IMR-90 (cell line): ENCODE results near the gene UBAP2L. TPM values are rescaled to one million over a fixed set of nuclear protein-coding genes. Genes with fewer than 3 reads are reported as not detected.

Experiments
- ATAC-seq: fragments of 200-7000 bp; cut with Tn5 transposase; 2 replicates; pipeline ENCODE4 v1.9.1; 2020; ENCODE audit warnings: low read depth, mild to moderate bottlenecking, moderate library complexity
- BruUV-seq: library from RNA; stranded (reverse); fragments of 400-500 nt; replicated peaks from 2 replicates; lab custom pipeline; 2021; lab: Mats Ljungman, UMichigan
- CTCF ChIA-PET: fragments of 300-600 bp; formaldehyde crosslinking; extraction: SDS; loops from one replicate; lab custom pipeline; 2021; ENCODE audit warnings: antibody characterized with exemption; lab: Yijun Ruan, JAX
- POLR2A ChIA-PET: fragments of 300-600 bp; sonication (Branson Sonifier 250); formaldehyde crosslinking; loops from one replicate; lab custom pipeline; 2022; ENCODE audit warnings: antibody characterized with exemption; ENCODE audit not compliant: unreplicated experiment; lab: Charles Lee
- DNase-seq: peaks from one replicate; pipeline ENCODE4 v3.0.0; 2013
- H2AFZ ChIP-seq: replicated peaks from 2 replicates; pipeline ENCODE3; 2013; ENCODE audit warnings: low read length, mild to moderate bottlenecking; ENCODE audit not compliant: poor library complexity
- H2AK5ac ChIP-seq: 2 replicates; pipeline ENCODE4 v1.6.1; 2013; ENCODE audit warnings: low read depth, low read length, inconsistent platforms
- H2AK9ac ChIP-seq: replicated peaks from 2 replicates; pipeline ENCODE3; 2013; ENCODE audit warnings: mild to moderate bottlenecking, low read depth, low read length, moderate library complexity; ENCODE audit not compliant: poor library complexity
- H2BK120ac ChIP-seq: 2 replicates; pipeline ENCODE4 v1.6.1; 2013; ENCODE audit warnings: low read depth, low read length, inconsistent platforms
- H2BK15ac ChIP-seq: 3 replicates; pipeline ENCODE4 v1.6.1; 2013; ENCODE audit warnings: low read depth, low read length, inconsistent platforms
- H2BK20ac ChIP-seq: 2 replicates; pipeline ENCODE4 v1.6.1; 2013; ENCODE audit warnings: low read depth, mild to moderate bottlenecking, inconsistent platforms, low read length, moderate library complexity
- H2BK5ac ChIP-seq: 2 replicates; pipeline ENCODE4 v1.6.1; 2013; ENCODE audit warnings: mild to moderate bottlenecking, low read depth, low read length, inconsistent platforms; ENCODE audit not compliant: poor library complexity, severe bottlenecking
- H3K14ac ChIP-seq: replicated peaks from 2 replicates; pipeline ENCODE4 v1.6.1; 2013; ENCODE audit warnings: low read depth, low read length, inconsistent platforms
- H3K18ac ChIP-seq: 2 replicates; pipeline ENCODE4 v1.6.1; 2013; ENCODE audit warnings: low read depth, low read length, control low read depth
- H3K23ac ChIP-seq: 2 replicates; pipeline ENCODE4 v1.6.1; 2013; ENCODE audit warnings: low read depth, low read length, inconsistent platforms
- H3K27ac ChIP-seq: 2 replicates; pipeline ENCODE4 v1.5.1; 2013; ENCODE audit warnings: mild to moderate bottlenecking, control low read depth, low read length; ENCODE audit not compliant: insufficient read depth
- H3K27me3 ChIP-seq: 2 replicates; pipeline ENCODE4 v1.6.1; 2013; ENCODE audit warnings: low read length; ENCODE audit not compliant: control insufficient read depth, insufficient read depth
- H3K36me3 ChIP-seq: 2 replicates; pipeline ENCODE4 v1.6.1; 2013; ENCODE audit warnings: low read length, mixed read lengths; ENCODE audit not compliant: control insufficient read depth, insufficient read depth
- H3K4ac ChIP-seq: 2 replicates; pipeline ENCODE4 v1.6.1; 2013; ENCODE audit warnings: low read depth, low read length, inconsistent platforms
- H3K4me1 ChIP-seq: 2 replicates; pipeline ENCODE4 v1.6.1; 2013; ENCODE audit warnings: low read length, mixed read lengths; ENCODE audit not compliant: control insufficient read depth, insufficient read depth
- H3K4me2 ChIP-seq: 2 replicates; pipeline ENCODE4 v1.6.1; 2013; ENCODE audit warnings: low read depth, mild to moderate bottlenecking, control low read depth, low read length, moderate library complexity
- H3K4me3 ChIP-seq: 2 replicates; pipeline ENCODE4 v1.5.1; 2013; ENCODE audit warnings: low read depth, mild to moderate bottlenecking, control low read depth, low read length, moderate library complexity; ENCODE audit not compliant: insufficient read depth
- H3K56ac ChIP-seq: 2 replicates; pipeline ENCODE4 v1.6.1; 2013; ENCODE audit warnings: low read length, inconsistent platforms; ENCODE audit not compliant: insufficient read depth; ENCODE audit errors: extremely low read depth
- H3K79me1 ChIP-seq, 2 experiments: 2 replicates each; pipeline ENCODE4 v1.6.1; 2013; ENCODE audit warnings: low read length in 2 of 2, inconsistent platforms in 1 of 2, low read depth in 1 of 2
- H3K9ac ChIP-seq: 2 replicates; pipeline ENCODE4 v1.6.1; 2013; ENCODE audit warnings: low read depth, low read length, control low read depth
- H3K9me1 ChIP-seq: 2 replicates; pipeline ENCODE4 v1.6.1; 2013; ENCODE audit warnings: low read length, inconsistent platforms; ENCODE audit not compliant: insufficient read depth
- H3K9me3 ChIP-seq: 2 replicates; pipeline ENCODE4 v1.6.1; 2013; ENCODE audit warnings: low read length; ENCODE audit not compliant: control insufficient read depth, insufficient read depth
- H4K20me1 ChIP-seq: 2 replicates; pipeline ENCODE4 v1.6.1; 2013; ENCODE audit warnings: low read length, inconsistent platforms; ENCODE audit not compliant: insufficient read depth
- H4K5ac ChIP-seq: 2 replicates; pipeline ENCODE4 v1.6.1; 2013; ENCODE audit warnings: mild to moderate bottlenecking, low read depth, low read length, control low read depth
- H4K8ac ChIP-seq, 2 experiments: 2 replicates each; pipeline ENCODE4 v1.6.1; 2013; ENCODE audit warnings: low read depth in 2 of 2, low read length in 2 of 2, control low read depth in 1 of 2, inconsistent platforms in 1 of 2
- H4K91ac ChIP-seq: 2 replicates; pipeline ENCODE4 v1.6.1; 2013; ENCODE audit warnings: low read depth, low read length, inconsistent platforms; ENCODE audit not compliant: insufficient read depth
- CEBPB ChIP-seq: IDR thresholded peaks from 2 replicates; pipeline ENCODE4 v1.6.1; 2012; ENCODE audit warnings: low read depth, low read length, improper control_type of control experiment
- CHD1 ChIP-seq: IDR thresholded peaks from 2 replicates; pipeline ENCODE4 v1.6.1; 2012; ENCODE audit warnings: low read depth, low read length, improper control_type of control experiment
- MAZ ChIP-seq: IDR thresholded peaks from 2 replicates; pipeline ENCODE4 v1.6.1; 2012; ENCODE audit warnings: low read depth, mild to moderate bottlenecking, low read length, improper control_type of control experiment, moderate library complexity, borderline replicate concordance
- MXI1 ChIP-seq: IDR thresholded peaks from 2 replicates; pipeline ENCODE4 v1.6.1; 2012; ENCODE audit warnings: low read depth, mild to moderate bottlenecking, low read length, moderate library complexity, borderline replicate concordance
- NFE2L2 ChIP-seq: fragments of 150-350 bp; IDR thresholded peaks from 2 replicates; pipeline ENCODE4 v1.6.1; 2016; ENCODE audit warnings: low read depth, mild to moderate bottlenecking, low read length
- POLR2A ChIP-seq: IDR thresholded peaks from 2 replicates; pipeline ENCODE4 v1.6.1; 2012; ENCODE audit warnings: mild to moderate bottlenecking, low read depth, low read length
- RCOR1 ChIP-seq: IDR thresholded peaks from 2 replicates; pipeline ENCODE4 v1.6.1; 2012; ENCODE audit warnings: mild to moderate bottlenecking, low read length, improper control_type of control experiment; ENCODE audit not compliant: insufficient replicate concordance
- SMC3 ChIP-seq: fragments of 150-350 bp; IDR thresholded peaks from 2 replicates; pipeline ENCODE4 v1.6.1; 2016; ENCODE audit warnings: low read depth, mild to moderate bottlenecking, antibody characterized with exemption, low read length, moderate library complexity
- WGBS, 2 experiments: methylation state at CpG; one replicate each; pipeline versions ENCODE4 v1.1.5 to v1.1.7; 2013; ENCODE audit warnings: missing lambda C conversion rate in 2 of 2; ENCODE audit not compliant: insufficient read length in 1 of 2; ENCODE audit errors: extremely low coverage in 2 of 2; 5-methylcytosine and 5-hydroxymethylcytosine counted together
- dilution Hi-C: fragments of 300-500 bp; cut with HindIII; formaldehyde crosslinking; loops from one replicate; pipeline ENCODE4 v1.14.3; 2018; ENCODE audit warnings: low sequenced_read_pairs; ENCODE audit not compliant: unreplicated experiment
- in situ Hi-C: fragments of 300-500 bp; cut with MboI; formaldehyde crosslinking; loops from 3 replicates; pipeline ENCODE4 v1.14.3; 2019; ENCODE audit warnings: low sequenced_read_pairs, inconsistent platforms, mixed read lengths
- intact Hi-C: fragments of 100-400 bp; cut with micrococcal nuclease; formaldehyde crosslinking; loops from 2 replicates; pipeline ENCODE4 v1.10.0; 2022
- polyA plus RNA-seq, 3 experiments: library from polyadenylated mRNA; depleted of rRNA; stranded (reverse); fragments of >200 nt; gene quantifications; 2 replicates each; pipeline ENCODE4 v1.2.3, GENCODE V29; 2012; ENCODE audit warnings: low replicate concordance in 1 of 3
- total RNA-seq: library from RNA; depleted of rRNA; stranded (reverse); fragments of >200 nt; gene quantifications from 2 replicates; pipeline ENCODE4 v1.2.3, GENCODE V29; 2012
- TF ChIP-seq, protein P1 (sequence below): conservative IDR thresholded peaks from 2 replicates; pipeline ENCODE4 v1.5.1; 2012; ENCODE audit warnings: mild to moderate bottlenecking, low read depth, low read length, improper control_type of control experiment

Gene UBAP2L
- total and polyA plus RNA-seq, 2 of the 4 experiments (the other 2 are of a cell fraction) = 57.5 to 149 TPM

DNA sequence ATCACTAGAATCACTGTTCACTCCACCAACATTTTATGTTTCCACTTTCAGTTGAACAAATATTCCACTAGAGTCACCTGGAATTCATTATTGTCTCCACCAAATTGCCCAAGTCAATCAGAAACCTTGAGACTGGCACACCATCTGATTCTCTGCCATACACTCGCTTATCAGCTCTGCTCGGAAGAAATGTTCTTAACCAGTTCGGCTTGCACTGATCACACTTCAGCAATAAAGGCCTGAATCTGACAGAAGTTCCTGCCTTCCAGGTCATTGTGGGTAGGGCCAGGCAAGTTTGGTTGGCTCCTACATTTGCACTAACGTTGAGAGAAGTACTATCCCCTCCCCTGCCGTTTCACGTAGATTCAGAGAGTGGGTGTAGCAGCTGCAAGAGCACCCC, 38.8 kb upstream of the UBAP2L start:
- BruUV-seq = no TSS peak
- H3K4ac ChIP-seq = peak overlapping the region; percentile 94
- TF ChIP-seq SMC3 (no peak), RCOR1 (no peak), NFE2L2 (no peak), CHD1 (no peak), CEBPB (no peak), MAZ (no peak), MXI1 (no peak), POLR2A (no peak)
- TF ChIP-seq, protein P1, sequence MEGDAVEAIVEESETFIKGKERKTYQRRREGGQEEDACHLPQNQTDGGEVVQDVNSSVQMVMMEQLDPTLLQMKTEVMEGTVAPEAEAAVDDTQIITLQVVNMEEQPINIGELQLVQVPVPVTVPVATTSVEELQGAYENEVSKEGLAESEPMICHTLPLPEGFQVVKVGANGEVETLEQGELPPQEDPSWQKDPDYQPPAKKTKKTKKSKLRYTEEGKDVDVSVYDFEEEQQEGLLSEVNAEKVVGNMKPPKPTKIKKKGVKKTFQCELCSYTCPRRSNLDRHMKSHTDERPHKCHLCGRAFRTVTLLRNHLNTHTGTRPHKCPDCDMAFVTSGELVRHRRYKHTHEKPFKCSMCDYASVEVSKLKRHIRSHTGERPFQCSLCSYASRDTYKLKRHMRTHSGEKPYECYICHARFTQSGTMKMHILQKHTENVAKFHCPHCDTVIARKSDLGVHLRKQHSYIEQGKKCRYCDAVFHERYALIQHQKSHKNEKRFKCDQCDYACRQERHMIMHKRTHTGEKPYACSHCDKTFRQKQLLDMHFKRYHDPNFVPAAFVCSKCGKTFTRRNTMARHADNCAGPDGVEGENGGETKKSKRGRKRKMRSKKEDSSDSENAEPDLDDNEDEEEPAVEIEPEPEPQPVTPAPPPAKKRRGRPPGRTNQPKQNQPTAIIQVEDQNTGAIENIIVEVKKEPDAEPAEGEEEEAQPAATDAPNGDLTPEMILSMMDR = no peak
- peaks cover 20% of the 10 kb centered on the region for H3K4me1 ChIP-seq
- H3K9ac ChIP-seq = peak overlapping the region; percentile 86
- peak overlapping the region; percentile 93 for H3K27ac ChIP-seq
- H4K20me1 ChIP-seq = peaks cover 59% of the 10 kb centered on the region
- H4K91ac ChIP-seq = peak overlapping the region; percentile 36; the same call in 1 of the 2 replicates
- peak overlapping the region; percentile 99 for H3K4me2 ChIP-seq
- peak overlapping the region; percentile 86 for H2BK5ac ChIP-seq
- H3K4me3 ChIP-seq = peak overlapping the region; percentile 87
- peak overlapping the region; percentile 43; the same call in 1 of the 2 replicates for H3K23ac ChIP-seq
- ATAC-seq = no peak
- H2AFZ ChIP-seq = peak overlapping the region; percentile 99
- H2BK20ac ChIP-seq = no peak overlapping the region
- dilution Hi-C loops (no loop called here), intact Hi-C loops (loop anchor here (2.0 kb wide), 1 partner anchor 191 kb away; the partner anchor contains the start of gene RPS27), in situ Hi-C loops (no loop called here)
- peak overlapping the region; percentile 18; the same call in 1 of the 2 replicates for H4K5ac ChIP-seq
- H3K9me3 ChIP-seq = no peaks in the 10 kb centered on the region
- H3K79me1 ChIP-seq = peaks cover 0 to 34% of the 10 kb centered on the region in 2 experiments; a peak in 2 of 4 replicates
- peak overlapping the region in 1 of 2 experiments; percentile 24; a peak in 2 of 4 replicates for H4K8ac ChIP-seq
- WGBS, 2 experiments = 0% methylated on average over 1 of the region's 6 CpGs; no CpG with 5 or more reads in 1 of the 2 experiments
- H3K14ac ChIP-seq = peak overlapping the region; percentile 15
- ChIA-PET CTCF (no interaction called here), POLR2A (interaction anchor here (0.6 kb wide), 1 partner anchor 14 kb away, joined by 3 read pairs; no protein-coding TSS in a partner anchor)
- peak overlapping the region; percentile 100 for H2AK9ac ChIP-seq
- peak overlapping the region; percentile 87 for H3K56ac ChIP-seq
- H3K36me3 ChIP-seq = peaks cover 12% of the 10 kb centered on the region
- H3K9me1 ChIP-seq = peaks cover 18% of the 10 kb centered on the region
- peak overlapping the region; percentile 96 for H2AK5ac ChIP-seq
- no peak overlapping the region for H2BK120ac ChIP-seq
- H3K27me3 ChIP-seq = no peaks in the 10 kb centered on the region
- no peak overlapping the region for H3K18ac ChIP-seq
- no peak for DNase-seq
- H2BK15ac ChIP-seq = peak overlapping the region; percentile 37; the same call in 1 of the 3 replicates
